Activated CD8-positive, alpha-beta memory T cell treated with anti-CD3 and anti-CD28 coated beads, Interleukin-2, amount 10 ng/mL, durations not matched to agents 7 days and 5 days (primary cell): Measurements from ENCODE around the gene ESRRG. TPM values are rescaled to one million over a fixed set of nuclear protein-coding genes. Genes with fewer than 3 reads are reported as not detected.
A peak's percentile ranks its signal among the peaks of the same experiment; 100 is the strongest.

Source experiments
- ATAC-seq: fragments of 150-1000 bp; cut with Tn5 transposase; one replicate; pipeline ENCODE4 v1.10.0; 2021; ENCODE audit warnings: moderate library complexity
- CTCF ChIA-PET: fragments of 350-600 bp; sonication (Branson Sonifier 250); formaldehyde crosslinking; loops from one replicate; lab custom pipeline; 2021; ENCODE audit warnings: antibody characterized with exemption; lab: Charles Lee
- DNase-seq: peaks from one replicate; pipeline ENCODE4 v3.0.0-alpha.2; 2020
- H3K27ac Mint-ChIP-seq: one replicate; pipeline ENCODE4 v1.8.0; 2021; ENCODE audit warnings: mild to moderate bottlenecking, mixed read lengths
- H3K27me3 Mint-ChIP-seq: one replicate; pipeline ENCODE4 v1.8.0; 2021; ENCODE audit warnings: mixed read lengths
- H3K36me3 Mint-ChIP-seq: one replicate; pipeline ENCODE4 v1.8.0; 2021; ENCODE audit warnings: mild to moderate bottlenecking, mixed read lengths
- H3K4me1 Mint-ChIP-seq: one replicate; pipeline ENCODE4 v1.8.0; 2021; ENCODE audit warnings: mixed read lengths
- H3K4me3 Mint-ChIP-seq: one replicate; pipeline ENCODE4 v1.8.0; 2021; ENCODE audit warnings: mild to moderate bottlenecking, moderate library complexity, mixed read lengths
- H3K9me3 Mint-ChIP-seq: one replicate; pipeline ENCODE4 v1.8.0; 2022; ENCODE audit warnings: low read depth, mixed read lengths
- total RNA-seq, 2 experiments: library from RNA; stranded (reverse); gene quantifications; one replicate each; pipeline ENCODE4 v1.2.3, GENCODE V29; 2021

The ESRRG gene
- total RNA-seq, 2 experiments from 2014 or later, result not detected

DNA sequence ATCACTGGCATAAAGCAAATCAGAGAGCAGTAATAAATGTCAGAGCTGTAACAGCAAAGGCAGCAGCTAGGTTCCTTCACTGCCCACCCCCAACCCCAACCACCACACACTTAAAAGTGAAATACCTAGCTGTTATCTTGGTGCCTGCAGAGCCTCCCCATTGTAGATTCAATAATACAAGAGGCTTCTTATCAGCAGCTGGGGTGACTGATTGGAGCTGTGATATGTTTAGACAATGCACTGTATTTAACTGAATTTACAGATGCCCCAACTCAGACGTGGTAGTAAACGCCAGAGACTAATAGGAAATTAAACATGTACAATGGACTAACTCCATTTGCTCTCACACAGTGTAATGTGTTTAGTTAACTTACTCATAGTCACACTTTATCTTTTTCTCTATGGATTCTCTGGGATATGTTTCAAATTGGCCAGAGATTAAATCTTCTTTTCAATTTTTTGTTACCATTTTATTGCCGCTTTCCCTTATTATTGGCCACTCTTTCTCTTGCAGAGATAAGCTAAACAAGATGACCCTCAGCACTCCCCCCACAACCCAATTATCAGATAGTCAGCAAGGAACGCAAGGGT, 117.1 kb downstream of the ESRRG start:
- Mint-ChIP-seq H3K36me3 (no peaks in the 10 kb centered on the region), H3K27ac (no peak overlapping the region), H3K4me3 (no peak overlapping the region), H3K4me1 (no peaks in the 10 kb centered on the region), H3K9me3 (no peaks in the 10 kb centered on the region), H3K27me3 (peaks cover 4% of the 10 kb centered on the region)
- ATAC-seq (no peak), DNase-seq (no peak)
- CTCF ChIA-PET, result no interaction called here

DNA sequence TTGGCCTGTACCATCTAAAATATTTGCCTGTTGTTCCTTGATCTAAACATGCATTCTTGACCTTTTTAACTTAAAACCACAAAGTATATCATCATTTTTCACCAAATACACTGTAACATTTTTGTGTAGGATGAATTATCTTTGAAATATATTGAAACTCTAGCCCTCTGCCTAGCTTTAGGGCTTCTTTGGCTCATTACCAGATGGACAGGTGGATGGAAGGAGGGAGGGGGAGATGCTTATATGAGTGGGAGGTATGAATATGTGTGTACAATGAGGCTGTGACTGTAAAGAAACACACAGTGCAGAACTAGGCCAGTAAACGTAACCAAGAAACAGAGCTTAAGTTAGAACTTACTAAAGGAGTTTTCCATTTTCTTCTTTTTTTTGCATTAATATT, 118.5 kb downstream of the ESRRG start:
- CTCF ChIA-PET, result no interaction called here

DNA sequence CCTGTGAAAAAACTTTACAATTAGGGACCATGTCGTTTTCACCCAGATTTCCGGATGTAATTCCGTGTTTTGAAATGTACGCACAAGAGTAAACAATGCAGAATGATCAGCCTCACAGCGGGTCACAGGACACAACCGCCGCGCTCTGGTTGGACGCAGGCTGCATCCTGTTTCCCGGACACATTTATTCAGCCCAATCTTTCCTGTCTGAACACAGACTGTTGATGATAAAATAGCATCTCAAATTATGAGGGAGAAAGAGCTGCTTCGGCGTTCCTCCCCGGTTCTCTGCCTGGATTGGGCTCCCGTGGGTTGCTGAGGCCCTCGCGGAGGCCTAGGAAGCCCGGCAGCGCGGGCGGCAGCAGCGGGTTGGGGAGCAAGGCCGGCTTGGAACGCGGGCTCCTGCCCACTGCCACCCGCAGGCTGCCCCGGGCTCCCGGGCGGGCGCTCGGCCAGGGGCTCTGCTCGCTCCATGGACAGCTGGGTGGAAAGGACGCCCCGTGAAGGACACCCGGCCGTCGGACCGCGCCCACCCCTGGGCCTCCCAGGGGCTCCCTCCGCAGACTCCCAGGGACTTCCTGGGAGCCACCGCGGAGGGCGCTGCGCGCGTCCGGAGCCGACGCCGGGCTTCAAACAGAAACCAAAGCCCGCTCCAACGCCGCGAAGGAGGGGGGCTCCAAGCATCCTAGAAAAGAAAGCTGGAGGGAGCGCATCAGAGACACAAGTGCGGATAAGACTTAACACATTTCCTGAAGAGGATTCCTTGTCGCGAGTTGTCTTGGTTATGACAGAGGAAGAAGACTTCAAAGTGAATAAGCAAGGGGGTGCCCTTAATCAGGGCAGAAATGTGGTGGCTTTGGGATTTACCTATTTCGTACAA, 122.3 kb downstream of the ESRRG start:
- ATAC-seq, result peak; percentile 49
- CTCF ChIA-PET, result no interaction called here

More for the DNA sequence above, 118.5 kb downstream of the ESRRG start:
- Mint-ChIP-seq H3K27ac (no peak overlapping the region), H3K27me3 (peaks cover 13% of the 10 kb centered on the region), H3K9me3 (no peaks in the 10 kb centered on the region), H3K4me3 (no peak overlapping the region), H3K36me3 (no peaks in the 10 kb centered on the region), H3K4me1 (peaks cover 3% of the 10 kb centered on the region)
- ATAC-seq, result no peak
- DNase-seq, result no peak

DNA sequence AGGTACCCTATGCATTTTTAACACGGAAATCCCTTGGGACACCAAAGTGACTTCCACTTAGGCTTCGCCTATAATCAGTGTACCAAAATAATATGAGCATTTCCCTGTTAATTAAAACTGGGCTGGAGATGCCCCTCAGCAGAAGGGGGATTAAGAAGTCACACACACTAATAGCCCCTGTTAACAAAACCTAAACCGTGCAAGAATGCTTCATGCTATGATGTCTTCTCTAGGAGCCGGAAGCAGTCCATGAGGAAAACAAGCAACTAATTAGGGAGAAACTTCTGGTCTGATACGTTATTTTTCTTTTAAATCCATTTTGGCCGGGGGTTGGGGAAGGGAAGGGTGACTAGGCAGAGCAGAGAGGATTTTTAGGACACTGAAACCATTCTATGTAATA, 123.4 kb downstream of the ESRRG start:
- Mint-ChIP-seq H3K4me3 (no peak overlapping the region), H3K4me1 (peaks cover 3% of the 10 kb centered on the region), H3K27ac (no peak overlapping the region), H3K27me3 (peaks cover 13% of the 10 kb centered on the region), H3K9me3 (peaks cover 3% of the 10 kb centered on the region), H3K36me3 (no peaks in the 10 kb centered on the region)
- ATAC-seq (no peak), DNase-seq (no peak)
- CTCF ChIA-PET, result no interaction called here

More for the DNA sequence above, 122.3 kb downstream of the ESRRG start:
- Mint-ChIP-seq H3K27me3 (peaks cover 13% of the 10 kb centered on the region), H3K4me3 (peak overlapping the region; percentile 59), H3K4me1 (peaks cover 3% of the 10 kb centered on the region), H3K36me3 (no peaks in the 10 kb centered on the region), H3K27ac (no peak overlapping the region), H3K9me3 (peaks cover 3% of the 10 kb centered on the region)
- DNase-seq, result no peak

DNA sequence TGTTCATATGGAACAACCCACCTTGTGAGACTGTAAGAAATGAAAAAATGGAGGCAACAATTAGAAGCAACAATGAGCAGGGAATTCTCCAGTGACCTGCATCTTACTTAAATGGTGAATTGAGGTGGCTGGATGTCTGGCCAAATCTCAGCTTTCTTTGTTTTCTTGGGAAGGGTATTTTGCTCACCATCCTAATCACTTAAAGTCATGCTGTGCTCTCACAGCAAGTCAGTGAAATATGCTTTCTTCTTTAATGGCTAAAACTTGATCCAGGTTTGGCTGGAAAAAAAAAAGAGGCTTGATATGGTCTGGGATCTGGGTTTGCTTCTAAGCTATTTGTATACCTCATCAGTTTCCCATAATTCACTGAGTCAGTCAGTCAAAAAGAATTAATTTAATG, 124.8 kb downstream of the ESRRG start:
- ATAC-seq, result no peak
- H3K4me3 Mint-ChIP-seq, result no peak overlapping the region

DNA sequence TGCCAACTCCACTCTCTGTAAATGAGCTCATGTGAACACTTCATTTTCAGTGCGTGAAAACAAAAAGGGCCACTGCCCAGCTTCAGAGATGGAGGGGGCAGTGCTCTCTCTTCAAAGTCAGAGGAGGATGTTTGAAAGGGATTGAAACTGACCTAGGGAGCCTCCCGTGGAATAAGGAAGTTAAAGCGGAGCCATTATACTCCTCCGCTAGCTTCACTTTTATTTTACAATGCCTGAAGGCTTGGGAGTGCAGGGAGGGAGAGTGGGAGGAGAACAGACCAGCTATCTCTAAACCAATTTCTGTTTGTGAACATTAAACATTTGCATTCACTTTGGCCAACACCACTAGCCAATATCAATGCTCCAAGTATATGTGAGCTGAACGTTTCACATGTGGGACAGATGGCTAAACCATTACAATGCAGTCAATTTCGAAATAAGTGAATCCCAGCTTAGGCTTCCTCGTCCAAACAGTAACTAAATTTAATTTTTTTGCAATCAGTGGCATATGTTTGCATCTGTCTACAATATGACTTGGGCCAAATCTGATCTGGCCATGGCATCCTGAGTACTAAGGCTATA, 126.9 kb downstream of the ESRRG start:
- Mint-ChIP-seq H3K4me1 (peaks cover 3% of the 10 kb centered on the region), H3K9me3 (peaks cover 3% of the 10 kb centered on the region), H3K27me3 (peaks cover 12% of the 10 kb centered on the region), H3K27ac (no peak overlapping the region), H3K36me3 (no peaks in the 10 kb centered on the region), H3K4me3 (no peak overlapping the region)
- CTCF ChIA-PET, result no interaction called here
- ATAC-seq, result no peak
- no peak for DNase-seq

More for the DNA sequence above, 124.8 kb downstream of the ESRRG start:
- CTCF ChIA-PET, result no interaction called here
- Mint-ChIP-seq H3K27me3 (peaks cover 13% of the 10 kb centered on the region), H3K4me1 (peaks cover 3% of the 10 kb centered on the region), H3K9me3 (peaks cover 3% of the 10 kb centered on the region), H3K27ac (no peak overlapping the region), H3K36me3 (no peaks in the 10 kb centered on the region)
- DNase-seq, result no peak

DNA sequence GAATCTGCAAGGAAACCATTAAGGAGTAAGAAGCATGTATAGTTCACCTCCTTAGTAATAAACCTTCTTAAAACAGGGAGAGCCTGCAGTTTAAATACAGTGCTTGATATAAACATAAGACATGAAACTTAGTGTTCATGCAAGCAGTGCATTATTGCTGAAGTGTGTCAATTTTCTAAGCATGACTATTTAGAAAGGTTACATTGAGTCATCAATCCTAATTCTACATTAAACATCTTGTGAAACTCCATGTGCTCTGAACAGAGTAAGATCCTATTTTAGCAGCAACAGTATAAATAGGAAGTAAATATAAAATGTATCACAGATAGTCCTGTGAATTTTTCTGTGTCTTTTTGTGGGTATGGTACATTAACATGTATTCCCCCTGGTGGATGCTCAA, 135.5 kb downstream of the ESRRG start:
- CTCF ChIA-PET, result no interaction called here
- no peaks in the 10 kb centered on the region for H3K27me3 Mint-ChIP-seq
- H3K4me3 Mint-ChIP-seq, result no peak overlapping the region
- H3K36me3 Mint-ChIP-seq, result no peaks in the 10 kb centered on the region
- H3K9me3 Mint-ChIP-seq, result no peaks in the 10 kb centered on the region
- no peak for ATAC-seq
- no peak for DNase-seq
- H3K27ac Mint-ChIP-seq, result no peak overlapping the region
- no peaks in the 10 kb centered on the region for H3K4me1 Mint-ChIP-seq

DNA sequence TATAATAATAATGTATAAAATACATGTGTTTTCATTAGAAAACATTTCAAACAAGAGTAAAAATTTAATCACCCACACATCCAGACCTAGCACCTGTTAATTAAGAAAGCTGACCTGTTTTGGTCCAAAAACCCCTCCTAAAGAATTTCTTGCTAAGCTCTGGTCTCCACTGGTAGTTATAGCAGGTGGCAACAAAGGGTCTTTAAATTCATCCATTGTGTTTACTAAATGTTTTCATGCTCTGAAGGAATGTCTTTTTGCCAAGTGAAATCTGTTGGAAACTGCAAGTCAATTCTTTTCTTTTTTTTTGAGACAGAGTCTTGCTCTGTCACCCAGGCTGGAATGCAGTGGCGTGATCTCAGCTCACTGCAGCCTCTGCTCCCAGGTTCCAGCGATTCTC, 141.1 kb downstream of the ESRRG start:
- Mint-ChIP-seq H3K36me3 (no peaks in the 10 kb centered on the region), H3K4me3 (no peak overlapping the region), H3K27ac (no peak overlapping the region), H3K4me1 (no peaks in the 10 kb centered on the region), H3K9me3 (peaks cover 4% of the 10 kb centered on the region), H3K27me3 (no peaks in the 10 kb centered on the region)
- ATAC-seq, result no peak
- CTCF ChIA-PET, result no interaction called here
- DNase-seq, result no peak

DNA sequence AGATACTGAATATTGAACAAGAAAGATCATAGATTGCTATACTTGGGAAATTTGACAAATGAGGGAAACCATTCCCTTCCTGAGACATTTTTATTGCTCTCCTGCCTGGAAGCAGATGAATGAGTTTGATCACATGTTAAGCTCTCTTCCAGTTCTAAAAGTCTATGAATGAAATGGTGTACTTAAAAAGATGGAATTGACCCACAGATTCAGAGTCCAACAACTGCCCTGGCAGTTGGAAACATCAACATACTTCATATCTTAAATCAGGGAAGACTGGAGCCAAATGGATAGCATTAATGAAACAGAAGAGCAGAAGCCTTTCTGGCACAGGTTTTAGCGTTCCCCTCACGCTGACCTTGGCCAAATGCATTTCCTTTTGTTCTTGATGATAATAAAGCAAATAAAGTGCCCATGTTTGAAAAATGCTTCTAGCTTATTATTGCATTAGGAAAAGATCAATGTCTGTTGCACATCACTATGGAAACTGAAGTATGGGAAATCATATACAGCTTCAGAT, 142.6 kb downstream of the ESRRG start:
- Mint-ChIP-seq H3K9me3 (peaks cover 4% of the 10 kb centered on the region), H3K4me1 (no peaks in the 10 kb centered on the region)

DNA sequence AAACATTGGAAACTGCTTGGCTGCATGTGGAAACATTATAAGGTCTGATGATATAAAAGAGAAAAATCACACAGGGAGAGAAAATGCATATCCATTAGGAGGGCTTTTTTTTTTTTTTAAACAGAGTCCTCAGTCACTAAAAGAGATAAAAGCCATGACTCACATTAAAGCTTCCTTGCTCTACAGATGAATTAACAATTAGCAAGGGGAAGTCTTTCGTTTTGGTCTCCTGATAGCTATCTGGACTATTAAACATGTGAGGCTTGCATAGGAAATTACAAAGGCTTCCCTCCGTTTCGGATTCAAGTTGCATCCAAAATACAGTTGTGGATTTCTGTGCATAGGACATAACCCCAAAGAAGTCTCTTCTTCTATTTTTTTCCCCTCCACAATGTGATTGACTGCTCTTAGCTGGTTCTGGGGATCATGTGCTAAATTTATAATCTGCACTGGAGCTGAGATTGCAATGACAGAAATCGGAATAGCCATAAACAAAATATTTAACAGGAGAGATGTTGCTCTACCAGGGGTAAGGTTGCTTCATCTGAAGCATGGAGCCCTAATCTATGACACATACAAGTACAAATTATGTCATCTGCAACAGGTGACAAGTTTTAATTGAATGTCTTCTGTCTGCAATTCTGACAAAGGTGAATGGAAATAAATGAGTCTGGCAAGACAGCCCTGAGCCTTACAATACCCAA, 146.8 kb downstream of the ESRRG start:
- Mint-ChIP-seq H3K4me1 (no peaks in the 10 kb centered on the region), H3K27ac (no peak overlapping the region), H3K4me3 (no peak overlapping the region), H3K9me3 (peaks cover 4% of the 10 kb centered on the region), H3K27me3 (no peaks in the 10 kb centered on the region), H3K36me3 (no peaks in the 10 kb centered on the region)
- DNase-seq (no peak), ATAC-seq (no peak)
- CTCF ChIA-PET, result interaction anchor here (1.0 kb wide), 1 partner anchor 10 kb away, joined by 3 read pairs; no protein-coding TSS in a partner anchor

More for the DNA sequence above, 142.6 kb downstream of the ESRRG start:
- Mint-ChIP-seq H3K27me3 (no peaks in the 10 kb centered on the region), H3K4me3 (no peak overlapping the region), H3K27ac (no peak overlapping the region), H3K36me3 (no peaks in the 10 kb centered on the region)
- CTCF ChIA-PET, result no interaction called here
- no peak for ATAC-seq
- no peak for DNase-seq

DNA sequence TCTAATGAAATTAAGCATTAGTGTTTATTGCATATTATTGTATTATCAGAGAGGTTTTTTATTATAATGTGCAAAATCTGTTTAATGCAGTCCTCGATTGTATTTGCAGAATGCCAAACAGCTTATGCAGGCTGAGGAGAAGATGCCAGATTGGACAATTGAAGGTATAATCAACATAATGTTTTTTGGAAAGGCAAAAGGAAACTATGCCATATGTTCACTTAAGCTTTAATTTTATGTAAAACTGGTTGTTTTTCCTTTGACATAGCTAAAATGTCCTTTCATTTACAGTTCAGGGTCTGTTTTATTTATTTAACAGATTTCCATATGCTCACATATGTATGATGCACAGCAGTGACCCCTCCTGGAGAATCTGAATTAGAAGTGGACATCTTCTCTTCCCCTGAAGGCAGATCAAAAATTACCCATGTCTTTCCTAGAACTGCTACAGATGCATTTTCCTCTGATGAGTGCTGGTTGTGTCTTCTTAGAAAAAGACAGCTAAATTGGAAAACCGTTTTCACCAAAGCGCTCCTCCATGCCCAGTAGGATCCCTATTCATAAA, 156.5 kb downstream of the ESRRG start:
- Mint-ChIP-seq H3K27me3 (no peaks in the 10 kb centered on the region), H3K4me3 (no peak overlapping the region), H3K36me3 (no peaks in the 10 kb centered on the region), H3K27ac (no peak overlapping the region), H3K4me1 (no peaks in the 10 kb centered on the region), H3K9me3 (peaks cover 9% of the 10 kb centered on the region)
- CTCF ChIA-PET, result interaction anchor here (1.0 kb wide), 1 partner anchor 9 kb away, joined by 3 read pairs; no protein-coding TSS in a partner anchor
- ATAC-seq, result no peak
- DNase-seq, result no peak

DNA sequence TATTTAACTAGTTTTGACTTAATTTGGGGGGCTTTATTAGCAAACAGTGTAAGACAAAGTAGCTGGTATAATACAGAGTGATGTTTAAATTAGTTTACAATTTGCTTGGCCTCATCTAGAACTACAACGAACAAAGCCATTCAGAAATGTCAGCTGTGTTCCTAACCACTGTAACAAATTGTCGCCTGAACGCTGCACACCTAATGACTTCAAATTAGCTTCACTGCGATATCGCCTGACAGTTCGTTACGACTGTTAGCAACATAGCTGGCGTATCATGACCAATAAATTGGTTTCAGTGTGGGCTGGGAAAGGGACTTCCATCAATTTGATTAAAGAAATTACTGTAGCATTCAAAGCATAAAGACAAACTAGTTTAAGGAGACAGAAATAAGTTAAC, 160.1 kb downstream of the ESRRG start:
- no peaks in the 10 kb centered on the region for H3K4me1 Mint-ChIP-seq
- no peaks in the 10 kb centered on the region for H3K9me3 Mint-ChIP-seq
- no peak for DNase-seq
- H3K36me3 Mint-ChIP-seq, result no peaks in the 10 kb centered on the region
- no peak overlapping the region for H3K4me3 Mint-ChIP-seq
- H3K27me3 Mint-ChIP-seq, result no peaks in the 10 kb centered on the region
- ATAC-seq, result no peak
- no peak overlapping the region for H3K27ac Mint-ChIP-seq
- CTCF ChIA-PET, result no interaction called here

DNA sequence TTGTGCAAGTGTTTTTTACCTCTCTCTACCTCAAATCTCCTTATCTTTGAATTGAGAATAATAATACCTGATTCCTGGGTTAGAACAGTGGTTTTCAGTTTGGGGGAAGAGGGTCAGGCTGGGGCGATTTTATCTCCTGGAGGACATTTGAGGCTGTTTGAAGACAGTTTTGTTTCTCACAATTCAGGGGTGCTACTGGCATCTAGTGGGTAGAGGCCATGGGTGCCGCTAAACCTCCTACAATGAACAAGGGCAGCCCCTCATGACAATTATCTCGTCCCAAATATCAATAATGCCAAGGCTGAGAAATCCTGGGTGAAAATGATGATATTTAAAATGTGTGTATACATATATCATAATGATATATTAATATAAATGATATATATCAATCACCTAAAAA, 160.8 kb downstream of the ESRRG start:
- Mint-ChIP-seq H3K4me1 (no peaks in the 10 kb centered on the region), H3K27ac (no peak overlapping the region), H3K27me3 (no peaks in the 10 kb centered on the region), H3K36me3 (no peaks in the 10 kb centered on the region), H3K4me3 (no peak overlapping the region), H3K9me3 (no peaks in the 10 kb centered on the region)
- ATAC-seq, result no peak
- CTCF ChIA-PET, result no interaction called here
- DNase-seq, result no peak
